Amniotic epithelial cell (primary cell): ENCODE data around the gene UAP1L1.
A peak's percentile ranks its signal among the peaks of the same experiment; 100 is the strongest.

Source experiments
- DNase-seq: peaks from one replicate; pipeline ENCODE4 v3.0.0-alpha.2; 2010; ENCODE audit warnings: low read depth

Gene UAP1L1

DNA sequence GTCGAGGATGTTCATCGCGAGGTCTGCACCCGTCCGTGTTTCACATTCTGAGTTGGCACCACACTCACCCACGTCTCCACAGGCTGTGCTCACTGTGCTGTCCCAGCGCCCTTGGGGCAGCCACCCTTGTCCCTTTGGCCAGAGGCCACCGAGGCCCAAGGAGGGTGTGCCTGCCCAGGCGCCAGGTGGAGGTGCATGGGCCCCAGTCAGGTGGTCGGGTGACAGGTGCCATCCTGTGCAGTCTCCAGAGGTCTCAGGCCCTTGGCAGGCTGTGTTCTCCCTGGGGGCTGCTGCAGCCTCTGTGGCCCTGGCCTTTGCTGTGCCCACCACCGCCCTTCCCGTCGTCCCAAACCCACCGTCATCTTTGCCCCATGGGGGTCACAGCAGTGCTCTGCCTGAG lies 21.9 kb downstream of the UAP1L1 start:
- no peak for DNase-seq

- no peak for DNase-seq
These were observed 26.1 kb downstream of the UAP1L1 start for GRCh38 chr9:137103206-137103999.

- DNase-seq: no peak
These were observed 28.7 kb downstream of the UAP1L1 start for GRCh38 chr9:137105814-137106661.

DNA sequence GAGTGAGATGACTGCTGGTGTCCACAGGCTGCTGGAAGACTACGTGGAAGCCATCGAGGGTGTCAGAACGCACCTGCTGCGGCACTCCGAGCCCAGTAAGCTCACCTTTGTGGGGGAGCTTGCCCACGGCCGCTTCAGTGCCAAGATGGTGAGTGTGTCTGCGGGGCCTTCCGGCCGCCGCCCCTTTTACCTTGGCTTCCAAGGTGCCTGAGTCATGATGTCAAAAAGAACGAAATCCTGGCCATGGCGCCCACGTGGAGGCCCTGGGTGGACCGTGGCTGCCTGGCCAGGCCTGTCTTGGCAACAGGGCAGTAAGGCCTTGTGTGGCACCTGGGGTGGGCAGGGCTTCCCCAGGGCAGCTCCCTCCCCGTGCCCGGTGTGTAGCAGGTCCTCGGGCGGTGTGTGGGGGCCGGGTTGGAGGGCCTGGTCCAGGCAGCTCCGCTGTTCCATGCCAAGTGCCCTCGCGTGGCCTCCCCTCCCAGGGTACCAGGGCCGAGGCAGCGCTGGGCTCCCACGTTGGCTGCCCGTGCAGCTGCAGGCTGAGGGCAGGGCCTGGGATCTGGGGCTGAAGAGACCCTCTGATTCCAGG lies 29.4 kb downstream of the UAP1L1 start:
- DNase-seq: no peak

DNA sequence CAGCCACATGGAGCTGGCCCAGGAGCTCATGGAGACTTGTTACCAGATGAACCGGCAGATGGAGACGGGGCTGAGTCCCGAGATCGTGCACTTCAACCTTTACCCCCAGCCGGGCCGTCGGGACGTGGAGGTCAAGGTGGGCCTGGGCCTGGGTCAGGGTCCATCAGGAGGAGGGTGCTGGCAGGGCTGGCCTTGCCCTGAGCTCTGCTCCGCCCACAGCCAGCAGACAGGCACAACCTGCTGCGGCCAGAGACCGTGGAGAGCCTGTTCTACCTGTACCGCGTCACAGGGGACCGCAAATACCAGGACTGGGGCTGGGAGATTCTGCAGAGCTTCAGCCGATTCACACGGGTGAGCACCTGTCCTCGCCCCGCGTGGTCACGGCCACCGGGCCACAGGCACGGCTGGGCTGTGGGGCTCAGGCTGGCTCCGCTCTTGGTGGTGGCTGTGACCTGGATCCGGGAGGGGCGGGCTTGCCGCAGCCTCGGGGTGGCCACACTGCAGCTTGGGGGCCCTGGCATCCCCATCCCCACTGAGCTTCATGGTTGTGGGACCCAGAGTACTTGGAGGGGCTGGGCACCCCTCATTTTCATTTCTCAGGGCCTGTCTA lies 30.1 kb downstream of the UAP1L1 start:
- DNase-seq: no peak

- DNase-seq: no peak
These were observed 30.7 kb downstream of the UAP1L1 start for GRCh38 chr9:137107982-137108381.

DNA sequence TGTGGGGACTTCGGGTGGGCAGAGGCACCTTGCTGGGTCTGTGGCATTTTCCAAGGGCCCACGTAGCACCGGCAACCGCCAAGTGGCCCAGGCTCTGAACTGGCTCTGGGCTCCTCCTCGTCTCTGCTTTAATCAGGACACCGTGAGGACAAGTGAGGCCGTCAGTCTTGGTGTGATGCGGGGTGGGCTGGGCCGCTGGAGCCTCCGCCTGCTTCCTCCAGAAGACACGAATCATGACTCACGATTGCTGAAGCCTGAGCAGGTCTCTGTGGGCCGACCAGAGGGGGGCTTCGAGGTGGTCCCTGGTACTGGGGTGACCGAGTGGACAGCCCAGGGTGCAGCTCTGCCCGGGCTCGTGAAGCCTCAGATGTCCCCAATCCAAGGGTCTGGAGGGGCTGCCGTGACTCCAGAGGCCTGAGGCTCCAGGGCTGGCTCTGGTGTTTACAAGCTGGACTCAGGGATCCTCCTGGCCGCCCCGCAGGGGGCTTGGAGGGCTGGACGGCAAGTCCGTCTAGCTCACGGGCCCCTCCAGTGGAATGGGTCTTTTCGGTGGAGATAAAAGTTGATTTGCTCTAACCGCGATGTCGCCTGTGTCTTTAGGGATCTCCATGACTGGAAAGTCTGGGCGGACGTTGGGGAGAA lies 31.4 kb downstream of the UAP1L1 start:
- peak; percentile 40 for DNase-seq

DNA sequence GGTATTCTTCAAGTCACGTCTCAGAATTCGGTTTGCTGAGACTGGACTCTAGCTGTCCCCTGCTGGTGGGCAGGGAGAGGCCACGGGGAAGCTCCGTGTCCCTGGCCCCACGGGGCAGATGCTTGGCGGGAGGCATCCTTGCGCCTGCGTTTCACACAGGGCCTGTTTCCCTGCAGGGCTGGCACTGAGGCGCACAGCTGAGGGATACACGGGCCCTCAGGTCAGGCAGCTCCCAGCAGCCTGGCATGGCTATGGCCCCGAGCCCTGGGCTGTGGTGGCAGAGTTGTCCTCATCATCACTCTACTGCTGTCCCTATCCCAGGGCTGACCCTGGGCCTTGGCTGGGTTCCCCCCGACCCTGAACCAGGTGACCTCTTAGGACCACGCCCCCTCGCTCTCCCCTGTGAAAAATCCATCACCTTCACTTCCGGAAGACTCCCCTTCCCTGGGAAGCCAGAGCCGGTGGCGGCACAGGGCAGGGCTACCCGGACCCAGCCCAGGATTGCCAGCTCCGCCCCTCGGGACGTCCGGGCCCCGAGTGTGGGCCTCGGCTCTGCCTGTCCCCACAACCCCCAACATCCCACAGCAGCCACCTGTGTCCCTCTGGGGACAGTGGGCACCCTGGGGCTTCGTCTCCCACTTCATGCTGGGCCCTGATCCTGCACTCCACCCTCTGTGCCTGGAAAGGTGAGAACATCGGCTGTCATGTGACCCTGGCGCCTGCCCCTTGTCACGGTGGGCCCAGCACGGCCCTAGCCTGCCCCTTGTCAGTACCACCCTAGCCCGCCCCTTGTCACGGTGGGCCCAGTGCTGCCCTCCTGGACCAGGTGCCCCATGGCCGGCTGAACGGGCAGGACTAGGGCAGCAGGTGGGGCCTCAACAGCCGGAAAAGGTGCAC lies 32.2 kb downstream of the UAP1L1 start:
- DNase-seq: no peak

DNA sequence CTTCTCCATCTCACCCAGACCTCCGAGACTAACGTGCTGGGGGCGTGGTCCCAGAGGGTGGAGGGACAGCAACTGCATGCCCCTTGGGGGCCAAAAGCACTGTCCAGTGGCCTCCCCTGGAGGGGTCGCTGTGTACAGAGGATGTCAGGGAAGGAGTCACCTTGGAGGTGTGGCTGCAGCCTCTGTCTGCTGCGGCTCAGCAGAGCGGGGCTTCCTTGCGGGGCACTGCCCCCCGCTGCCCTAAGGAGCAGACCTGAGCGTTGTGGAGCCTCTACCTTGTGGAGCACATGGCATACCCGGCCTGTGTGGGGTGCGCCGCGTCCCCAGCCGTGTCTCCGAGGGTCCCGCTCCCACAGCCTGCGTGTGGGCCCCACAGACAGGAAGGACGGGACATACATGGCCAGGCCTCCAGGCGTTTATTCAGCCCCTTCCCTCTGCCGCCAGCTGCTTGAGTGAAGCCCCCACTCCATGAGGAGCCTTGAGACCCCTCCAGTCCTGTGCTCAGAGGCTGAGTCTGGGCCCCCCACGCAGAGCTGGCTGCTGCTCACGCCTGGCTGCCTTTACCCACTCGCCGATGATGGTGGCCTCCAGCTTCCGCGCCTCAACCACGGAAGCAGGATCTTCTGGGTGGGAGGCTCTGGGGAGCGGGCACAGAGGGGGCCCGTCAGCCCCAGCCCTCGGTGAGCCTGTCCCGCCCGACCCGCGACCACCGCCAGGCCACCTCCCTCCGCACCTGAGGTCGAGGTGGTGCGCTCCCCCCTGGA lies 33.0 kb downstream of the UAP1L1 start:
- no peak for DNase-seq

GRCh38 chr9:137110911-137111787 lies 33.8 kb downstream of the UAP1L1 start:
- no peak for DNase-seq

GRCh38 chr9:137111788-137112563 lies 34.7 kb downstream of the UAP1L1 start:
- no peak for DNase-seq

- DNase-seq: no peak
These were observed 35.5 kb downstream of the UAP1L1 start for GRCh38 chr9:137112564-137113384.

- no peak for DNase-seq
These were observed 36.3 kb downstream of the UAP1L1 start for GRCh38 chr9:137113385-137114159.

- no peak for DNase-seq
These were observed 36.9 kb downstream of the UAP1L1 start for GRCh38 chr9:137114220-137114612.

- peak; percentile 38 for DNase-seq
These were observed 37.5 kb downstream of the UAP1L1 start, which contains the start of gene DPP7 for GRCh38 chr9:137114613-137115393. DPP7 (minus strand) TSS chr9:137114733; CDS start chr9:137114713, 20 bp downstream.
